ENCODE data around the gene CMTM8.

CMTM8 gene

DNA sequence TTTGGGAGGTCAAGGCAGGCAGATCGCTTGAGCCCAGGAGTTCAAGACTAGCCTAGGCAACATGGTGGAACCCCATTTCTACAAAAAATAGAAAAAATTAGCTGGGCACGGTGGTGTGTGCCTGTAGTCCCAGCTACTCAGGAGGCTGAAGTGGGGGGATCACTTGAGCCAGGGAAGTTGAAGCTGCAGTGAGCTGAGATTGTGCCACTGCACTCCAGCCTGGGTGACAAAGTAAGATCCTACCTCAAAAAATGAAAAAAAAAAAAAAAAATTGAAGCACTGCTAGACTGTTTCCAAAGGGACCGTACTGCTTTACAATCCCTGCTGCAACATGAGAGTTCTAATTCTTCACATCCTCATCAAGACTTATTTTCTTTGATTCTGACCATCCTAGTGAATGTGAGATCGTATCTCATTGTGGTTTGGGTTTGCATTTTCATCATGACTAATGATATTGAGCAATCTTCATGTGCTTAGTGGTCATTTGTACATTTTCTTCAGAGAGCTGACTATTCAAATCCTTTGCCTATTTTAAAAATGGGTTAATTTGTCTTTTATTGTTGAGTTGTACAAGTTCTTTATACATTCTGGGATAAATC, 10.8 kb downstream of the CMTM8 start:
- TF ChIP-seq, protein P1, sequence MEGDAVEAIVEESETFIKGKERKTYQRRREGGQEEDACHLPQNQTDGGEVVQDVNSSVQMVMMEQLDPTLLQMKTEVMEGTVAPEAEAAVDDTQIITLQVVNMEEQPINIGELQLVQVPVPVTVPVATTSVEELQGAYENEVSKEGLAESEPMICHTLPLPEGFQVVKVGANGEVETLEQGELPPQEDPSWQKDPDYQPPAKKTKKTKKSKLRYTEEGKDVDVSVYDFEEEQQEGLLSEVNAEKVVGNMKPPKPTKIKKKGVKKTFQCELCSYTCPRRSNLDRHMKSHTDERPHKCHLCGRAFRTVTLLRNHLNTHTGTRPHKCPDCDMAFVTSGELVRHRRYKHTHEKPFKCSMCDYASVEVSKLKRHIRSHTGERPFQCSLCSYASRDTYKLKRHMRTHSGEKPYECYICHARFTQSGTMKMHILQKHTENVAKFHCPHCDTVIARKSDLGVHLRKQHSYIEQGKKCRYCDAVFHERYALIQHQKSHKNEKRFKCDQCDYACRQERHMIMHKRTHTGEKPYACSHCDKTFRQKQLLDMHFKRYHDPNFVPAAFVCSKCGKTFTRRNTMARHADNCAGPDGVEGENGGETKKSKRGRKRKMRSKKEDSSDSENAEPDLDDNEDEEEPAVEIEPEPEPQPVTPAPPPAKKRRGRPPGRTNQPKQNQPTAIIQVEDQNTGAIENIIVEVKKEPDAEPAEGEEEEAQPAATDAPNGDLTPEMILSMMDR (IDR thresholded peaks at IDR 0.05; ENCODE audit: extremely low read depth, insufficient read depth, missing control alignments) = no peak
- no peak for DNase-seq (ENCODE audit: low spot score)
- in situ Hi-C loops (cut with MboI; ENCODE audit: low pct_unique_long_range_greater_than_20kb, low sequenced_read_pairs, unreplicated experiment) = no loop called here

DNA sequence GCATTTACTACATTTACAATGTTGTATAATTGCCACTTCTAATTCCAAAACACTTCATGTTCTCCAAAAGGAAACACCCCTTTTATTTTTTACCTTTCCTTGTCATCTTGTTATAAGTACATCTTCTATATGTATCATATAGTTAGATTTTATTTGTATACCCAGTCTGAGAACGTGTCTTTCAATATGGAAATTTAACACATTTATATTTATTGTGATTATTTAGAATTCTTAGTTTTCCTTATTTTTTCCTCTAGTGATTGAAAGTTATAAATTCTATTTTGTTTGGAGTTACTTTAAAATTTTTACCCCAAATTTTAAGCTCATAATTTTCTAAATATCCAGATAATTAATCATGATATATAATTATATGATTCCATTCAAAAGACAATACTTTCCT, 15.8 kb downstream of the CMTM8 start:
- TF ChIP-seq, protein P1 (IDR thresholded peaks at IDR 0.05; ENCODE audit: extremely low read depth, insufficient read depth, missing control alignments) = no peak
- in situ Hi-C loops (cut with MboI; ENCODE audit: low pct_unique_long_range_greater_than_20kb, low sequenced_read_pairs, unreplicated experiment) = no loop called here
- DNase-seq (ENCODE audit: low spot score) = no peak

DNA sequence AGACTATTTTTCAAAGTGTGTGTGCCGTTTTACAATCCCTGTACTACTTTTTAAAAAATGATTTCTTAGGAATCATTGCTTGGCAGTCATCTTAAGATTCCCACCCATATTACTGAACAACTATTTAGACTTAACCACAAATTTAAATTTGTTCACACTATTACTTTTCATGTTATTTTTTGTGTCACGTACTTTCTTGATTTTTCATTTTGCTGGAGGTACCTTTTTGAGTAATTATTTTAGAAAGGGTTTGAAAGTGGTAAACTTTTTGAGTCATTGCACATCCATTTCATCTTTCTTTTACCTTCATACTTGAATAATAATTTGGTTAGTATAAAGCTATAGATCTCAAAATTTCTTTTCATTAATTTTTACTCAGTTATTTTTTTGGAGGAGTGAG, 16.9 kb downstream of the CMTM8 start:
- TF ChIP-seq, protein P1 (IDR thresholded peaks at IDR 0.05; ENCODE audit: extremely low read depth, insufficient read depth, missing control alignments) = no peak
- in situ Hi-C loops (cut with MboI; ENCODE audit: low pct_unique_long_range_greater_than_20kb, low sequenced_read_pairs, unreplicated experiment) = no loop called here

DNA sequence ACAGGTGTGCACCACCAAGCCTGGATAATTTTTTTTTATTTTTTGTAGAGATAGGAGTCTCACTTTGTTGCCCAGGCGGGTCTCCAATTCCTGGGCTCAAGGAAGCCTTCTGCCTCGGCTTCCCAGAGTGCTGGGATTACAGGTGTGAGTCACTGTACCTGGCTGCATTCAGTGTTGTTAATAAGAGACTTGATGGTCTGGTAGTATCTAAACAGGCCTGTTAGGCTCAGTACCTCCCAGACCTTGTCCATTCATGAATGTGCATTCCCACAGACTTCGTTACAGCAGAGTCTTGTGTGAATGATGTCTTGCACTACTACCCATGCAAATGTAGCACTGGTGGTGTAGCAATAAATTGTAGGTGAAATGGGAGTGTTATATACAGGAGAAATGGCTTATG, 17.7 kb downstream of the CMTM8 start:
- DNase-seq (ENCODE audit: low spot score) = no peak
- in situ Hi-C loops (cut with MboI; ENCODE audit: low pct_unique_long_range_greater_than_20kb, low sequenced_read_pairs, unreplicated experiment) = no loop called here

More for the DNA sequence above, 16.9 kb downstream of the CMTM8 start:
- DNase-seq (ENCODE audit: low spot score) = no peak

DNA sequence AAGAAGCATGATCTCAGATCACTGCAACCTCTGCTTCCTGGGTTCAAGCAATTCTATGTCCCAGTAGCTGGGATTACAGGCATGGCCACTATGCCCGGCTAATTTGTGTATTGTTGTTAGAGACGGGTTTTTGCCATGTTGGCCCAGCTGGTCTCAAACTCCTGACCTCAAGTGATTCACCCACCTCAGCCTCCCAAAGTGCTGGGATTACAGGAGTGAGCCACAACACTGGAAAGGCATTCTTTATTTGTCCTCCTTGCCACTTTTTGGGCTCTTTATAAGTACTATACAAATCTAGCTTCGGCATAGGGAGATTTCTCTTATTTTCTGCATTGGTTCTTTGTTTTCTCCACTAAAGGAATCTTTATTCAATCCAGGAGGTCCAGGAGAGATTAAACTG, 18.6 kb downstream of the CMTM8 start:
- no peak for DNase-seq (ENCODE audit: low spot score)
- TF ChIP-seq, protein P1 (IDR thresholded peaks at IDR 0.05; ENCODE audit: extremely low read depth, insufficient read depth, missing control alignments) = no peak
- in situ Hi-C loops (cut with MboI; ENCODE audit: low pct_unique_long_range_greater_than_20kb, low sequenced_read_pairs, unreplicated experiment) = no loop called here

More for the DNA sequence above, 17.7 kb downstream of the CMTM8 start:
- TF ChIP-seq, protein P1 (IDR thresholded peaks at IDR 0.05; ENCODE audit: extremely low read depth, insufficient read depth, missing control alignments) = no peak

DNA sequence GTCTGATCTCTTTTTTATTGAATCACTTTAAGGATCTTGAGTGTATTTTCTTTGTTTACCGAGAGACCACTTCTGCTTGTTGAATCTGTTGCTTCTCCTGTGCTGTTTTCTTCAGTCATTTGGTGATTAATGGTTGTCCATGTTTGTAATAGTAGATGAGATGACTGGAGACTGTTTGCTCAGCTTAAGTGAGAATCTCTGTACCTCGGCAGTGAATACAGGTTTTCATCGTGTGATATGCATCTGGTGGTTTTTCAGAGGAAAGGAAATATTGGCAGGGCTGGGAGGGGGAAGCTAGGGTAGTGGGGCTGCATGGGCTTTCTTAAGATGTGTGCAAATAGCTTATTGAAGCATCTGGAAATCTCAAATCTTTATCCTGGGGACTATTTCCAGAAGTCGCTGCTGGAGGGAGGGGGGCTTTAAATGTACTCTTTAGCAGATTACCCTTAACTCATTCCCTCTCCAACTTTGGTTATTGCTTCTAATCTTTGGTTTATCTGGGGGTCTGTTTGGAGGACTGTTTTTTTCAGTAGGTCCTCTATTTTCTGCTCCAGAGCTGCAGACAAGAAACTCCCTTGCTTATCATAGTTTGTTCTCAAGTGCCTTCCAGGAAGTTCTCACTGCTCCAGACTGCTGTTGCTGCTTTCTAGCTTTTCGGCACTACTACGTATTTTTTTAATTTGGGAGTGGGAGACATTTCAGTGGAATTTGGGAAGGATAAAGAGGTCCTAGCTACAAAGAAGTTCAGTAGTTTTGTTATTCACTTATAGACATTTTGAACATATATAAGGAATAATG, 19.4 kb downstream of the CMTM8 start:
- in situ Hi-C loops (cut with MboI; ENCODE audit: low pct_unique_long_range_greater_than_20kb, low sequenced_read_pairs, unreplicated experiment) = no loop called here
- TF ChIP-seq, protein P1 (IDR thresholded peaks at IDR 0.05; ENCODE audit: extremely low read depth, insufficient read depth, missing control alignments) = no peak
- DNase-seq (ENCODE audit: low spot score) = no peak

All from GM13977 (cell line).